ENCODE data around the gene COBL. TPM values are rescaled to one million over a fixed set of nuclear protein-coding genes. Genes with fewer than 3 reads are reported as not detected.
A peak's percentile ranks its signal among the peaks of the same experiment; 100 is the strongest.

The COBL gene
- total and polyA plus RNA-seq, 9 of the 15 experiments (the other 6 are each of a cell fraction or from before 2014, with no cell fraction given): 0.01 to 2.4 (median 0.09) TPM; not detected in 3

- no peak for TF ChIP-seq FOXO4 (CRISPR knock-in tag; IDR thresholded peaks at IDR 0.05)
- no peak for TF ChIP-seq FOXM1 (IDR thresholded peaks at IDR 0.05; ENCODE audit: low read depth)
- no peak for TF ChIP-seq FOXM1 (CRISPR knock-in tag; IDR thresholded peaks at IDR 0.05; ENCODE audit: low read depth)
- peak; percentile 49 for TF ChIP-seq MEIS2 (IDR thresholded peaks at IDR 0.05; ENCODE audit: partially characterized antibody)
- no peak for TF ChIP-seq SIN3A (IDR thresholded peaks at IDR 0.05; ENCODE audit: borderline replicate concordance in 2 of 2, control insufficient read depth in 1 of 2, low read depth in 2 of 2, low read length in 2 of 2)
- TF ChIP-seq SMARCE1 (IDR thresholded peaks at IDR 0.05): no peak
- no peak for TF ChIP-seq SMAD1 (IDR thresholded peaks at IDR 0.05; ENCODE audit: low read depth, low read length, partially characterized antibody)
These were observed 88.1 kb downstream of the COBL start (continued) for GRCh38 chr7:51228386-51228958.

GRCh38 chr7:51227861-51228260 lies 88.7 kb downstream of the COBL start:
- in situ Hi-C loops (cut with MboI): no loop called here
- Histone ChIP-seq H4K20me1 (replicated peaks; ENCODE audit: control insufficient read depth, insufficient read depth, low read length) (no peaks in the 10 kb centered on the region; the same call in 1 of the 2 replicates), H3K4me2 (ENCODE audit: insufficient read depth, low read length) (no peak overlapping the region), H3K27me3 (ENCODE audit: control insufficient read depth in 2 of 2, insufficient read depth in 2 of 2, low read length in 2 of 2) (peaks cover 17 to 57% of the 10 kb centered on the region in 2 experiments), H3K9me1 (ENCODE audit: control insufficient read depth, insufficient read depth, low read length) (no peaks in the 10 kb centered on the region), H2AFZ (ENCODE audit: low read depth, low read length) (no peak overlapping the region), H3K36me3 (ENCODE audit: control insufficient read depth, insufficient read depth, low read length) (no peaks in the 10 kb centered on the region), H3K27ac (ENCODE audit: extremely low read depth, low read depth, low read length) (no peak overlapping the region), H3K9me3 (replicated peaks; ENCODE audit: control insufficient read depth, insufficient read depth, low read depth, low read length) (no peaks in the 10 kb centered on the region), H3K4me1 (replicated peaks in 1 of 2; ENCODE audit: control insufficient read depth in 2 of 2, insufficient read depth in 2 of 2, low read length in 2 of 2) (no peaks in the 10 kb centered on the region), H3K4me3 (no peak overlapping the region), H3K9ac (ENCODE audit: insufficient read depth in 1 of 2, low read depth in 2 of 2, low read length in 2 of 2) (no peak overlapping the region), H3K79me2 (ENCODE audit: control insufficient read depth, insufficient read depth, low read length) (no peaks in the 10 kb centered on the region)
- WGBS (ENCODE audit: insufficient coverage, low coverage, missing lambda C conversion rate): 0% methylated on average over 6 of the region's 6 CpGs
- intact Hi-C loops (cut with micrococcal nuclease): loop anchor here (10.0 kb wide), 1 partner anchor 137 kb away; no protein-coding TSS in a partner anchor
- FAIRE-seq: no peak
- no TSS peak for BruUV-seq (replicated peaks)
- ChIA-PET POLR2A (interaction anchor here (0.6 to 0.7 kb wide), 2 partner anchors 17 to 35 kb away, joined by 3 read pairs; no protein-coding TSS in a partner anchor), CTCF (ENCODE audit: low intra/inter-chr PET ratio) (interaction anchor here (0.6 kb wide), 1 partner anchor 139 kb away, joined by 3 read pairs; no protein-coding TSS in a partner anchor)
- ATAC-seq: no peak
- DNase-seq (ENCODE audit: extremely low read depth in 1 of 4, low spot score in 3 of 4): no peak
- no peak for TF ChIP-seq HMGN3 (IDR thresholded peaks at IDR 0.05; ENCODE audit: borderline replicate concordance, extremely low read depth, insufficient read length, low read depth, low read length)
- no peak for TF ChIP-seq ZBTB49 (CRISPR knock-in tag; IDR thresholded peaks at IDR 0.05; ENCODE audit: borderline replicate concordance)
- no peak for TF ChIP-seq ZNF277 (CRISPR knock-in tag; IDR thresholded peaks at IDR 0.05; ENCODE audit: borderline replicate concordance)
- TF ChIP-seq RCOR1 (IDR thresholded peaks at IDR 0.05; ENCODE audit: borderline replicate concordance in 1 of 2, low read depth in 2 of 2, low read length in 2 of 2): no peak
- no peak for TF ChIP-seq ZNF384 (IDR thresholded peaks at IDR 0.05; ENCODE audit: low read depth, low read length)
- no peak for TF ChIP-seq SMARCB1 (IDR thresholded peaks at IDR 0.05; ENCODE audit: insufficient read length, low read depth)
